ENCODE measurements around the gene PJA2.
"Not testable (repeated sequence)": the region's sequence is repeated elsewhere in the genome, so short reads cannot be mapped to it uniquely, and the experiment has no call there.

The PJA2 gene, protein sequence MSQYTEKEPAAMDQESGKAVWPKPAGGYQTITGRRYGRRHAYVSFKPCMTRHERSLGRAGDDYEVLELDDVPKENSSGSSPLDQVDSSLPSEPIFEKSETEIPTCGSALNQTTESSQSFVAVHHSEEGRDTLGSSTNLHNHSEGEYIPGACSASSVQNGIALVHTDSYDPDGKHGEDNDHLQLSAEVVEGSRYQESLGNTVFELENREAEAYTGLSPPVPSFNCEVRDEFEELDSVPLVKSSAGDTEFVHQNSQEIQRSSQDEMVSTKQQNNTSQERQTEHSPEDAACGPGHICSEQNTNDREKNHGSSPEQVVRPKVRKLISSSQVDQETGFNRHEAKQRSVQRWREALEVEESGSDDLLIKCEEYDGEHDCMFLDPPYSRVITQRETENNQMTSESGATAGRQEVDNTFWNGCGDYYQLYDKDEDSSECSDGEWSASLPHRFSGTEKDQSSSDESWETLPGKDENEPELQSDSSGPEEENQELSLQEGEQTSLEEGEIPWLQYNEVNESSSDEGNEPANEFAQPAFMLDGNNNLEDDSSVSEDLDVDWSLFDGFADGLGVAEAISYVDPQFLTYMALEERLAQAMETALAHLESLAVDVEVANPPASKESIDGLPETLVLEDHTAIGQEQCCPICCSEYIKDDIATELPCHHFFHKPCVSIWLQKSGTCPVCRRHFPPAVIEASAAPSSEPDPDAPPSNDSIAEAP

DNA sequence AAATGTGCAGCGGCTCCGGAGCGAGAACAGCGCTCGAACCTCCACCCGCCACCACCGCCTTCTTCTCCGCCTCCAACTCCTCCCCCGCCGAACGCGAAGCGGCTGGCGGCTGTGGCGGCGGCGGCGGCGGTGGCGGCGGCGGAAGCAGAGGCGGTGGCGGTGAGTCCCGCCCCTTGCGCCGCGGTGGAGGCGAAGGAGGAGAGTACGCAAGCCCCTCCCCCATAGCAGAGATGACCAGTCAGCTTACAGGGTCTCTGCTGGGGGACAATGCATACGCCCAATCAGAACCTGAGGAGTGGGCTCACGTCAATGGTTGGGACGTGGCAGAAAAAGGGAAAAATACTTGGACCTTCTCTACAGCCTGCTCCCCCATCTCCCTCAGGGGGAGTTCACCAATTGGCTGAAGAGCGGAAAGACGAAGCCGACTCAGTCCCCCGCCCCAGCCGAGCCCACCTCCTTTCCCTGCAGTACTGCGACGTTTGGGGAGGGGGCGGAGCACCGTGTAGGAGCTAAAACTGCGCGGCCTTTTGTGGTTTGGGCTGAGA, at the start of gene PJA2:
Gene PJA2, minus strand, starts transcription at position 131 of the 545 bp plus-strand sequence. CDS start 26,541 bp downstream, outside the sequence.
- peak; percentile 90 for DNase-seq (ENCODE audit: low spot score)

GRCh38 chr5:109455598-109456096, 45.9 kb upstream of the PJA2 start:
- no peak for DNase-seq (ENCODE audit: low spot score)

- no peak for DNase-seq (ENCODE audit: low spot score)
These were observed 45.1 kb upstream of the PJA2 start for GRCh38 chr5:109454731-109455505.

DNA sequence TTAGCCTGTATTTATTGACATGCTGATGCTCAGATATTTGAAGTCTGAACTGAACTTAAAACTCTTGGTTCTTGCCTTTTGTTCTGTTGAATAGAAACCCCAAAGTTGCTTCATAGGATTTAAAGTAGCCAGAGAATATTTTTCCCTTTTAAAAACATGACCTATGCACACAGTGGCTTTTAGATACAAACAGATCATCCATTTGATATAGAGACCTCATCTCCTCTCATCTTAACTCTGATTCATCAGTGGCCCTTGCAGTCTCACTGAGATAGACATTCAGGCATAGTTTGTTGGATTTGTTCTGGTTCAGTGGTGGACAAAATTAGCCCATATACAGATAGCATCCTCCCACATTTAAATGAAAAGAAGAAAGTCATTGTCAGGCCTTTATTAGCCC, 43.5 kb upstream of the PJA2 start:
- no peak for DNase-seq (ENCODE audit: low spot score)

DNA sequence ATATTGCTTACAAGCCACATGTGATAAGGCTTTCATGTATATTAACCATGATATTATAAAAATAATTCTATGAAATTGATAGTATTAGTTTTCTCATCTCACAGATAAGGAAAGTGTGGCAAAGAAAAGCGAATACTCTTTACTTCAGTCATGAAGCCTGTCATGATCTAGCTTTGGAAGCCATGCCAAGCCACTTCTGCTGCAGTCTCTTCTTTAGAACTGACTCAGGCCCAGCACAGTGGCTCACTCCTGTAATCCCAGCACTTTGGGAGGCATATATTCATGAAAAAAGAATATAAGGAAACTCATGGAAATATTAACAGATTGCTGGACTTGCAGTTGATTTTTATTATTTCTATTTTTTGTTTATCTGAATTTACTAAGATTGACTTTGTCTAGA, 42.9 kb upstream of the PJA2 start:
- no peak for DNase-seq (ENCODE audit: low spot score)

- no peak for DNase-seq (ENCODE audit: low spot score)
These were observed 41.4 kb upstream of the PJA2 start for GRCh38 chr5:109451146-109451545.

- no peak for DNase-seq (ENCODE audit: low spot score)
These were observed 40.5 kb upstream of the PJA2 start for GRCh38 chr5:109450129-109450877.

GRCh38 chr5:109448838-109449237, 39.1 kb upstream of the PJA2 start:
- DNase-seq (ENCODE audit: low spot score), result no peak

GRCh38 chr5:109439590-109439989, 29.8 kb upstream of the PJA2 start:
- no peak for DNase-seq (ENCODE audit: low spot score)

- DNase-seq (ENCODE audit: low spot score), result no peak
These were observed 16.3 kb upstream of the PJA2 start for GRCh38 chr5:109426075-109426474.

GRCh38 chr5:109425521-109425920, 15.7 kb upstream of the PJA2 start:
- DNase-seq (ENCODE audit: low spot score), result not testable (repeated sequence)

DNA sequence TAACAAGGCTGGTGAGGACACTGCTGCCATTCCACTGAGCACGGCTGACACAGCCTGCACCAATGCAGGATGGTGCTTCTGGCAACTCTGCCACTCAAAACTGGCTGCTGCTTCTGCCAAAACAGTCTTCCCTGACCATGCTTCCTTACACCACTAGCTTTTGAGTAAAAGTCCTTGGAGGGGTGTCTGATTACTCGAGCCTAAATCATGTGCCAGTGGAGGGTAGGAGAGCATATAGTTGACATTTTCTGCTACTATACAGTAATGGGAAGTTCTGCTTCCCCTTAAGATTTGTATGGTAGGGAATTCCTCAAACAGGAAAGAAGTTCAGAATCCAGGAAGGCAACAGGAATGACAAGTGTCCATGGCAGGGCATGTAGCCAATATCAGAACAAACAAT, 12.2 kb upstream of the PJA2 start:
- DNase-seq (ENCODE audit: low spot score), result no peak

DNA sequence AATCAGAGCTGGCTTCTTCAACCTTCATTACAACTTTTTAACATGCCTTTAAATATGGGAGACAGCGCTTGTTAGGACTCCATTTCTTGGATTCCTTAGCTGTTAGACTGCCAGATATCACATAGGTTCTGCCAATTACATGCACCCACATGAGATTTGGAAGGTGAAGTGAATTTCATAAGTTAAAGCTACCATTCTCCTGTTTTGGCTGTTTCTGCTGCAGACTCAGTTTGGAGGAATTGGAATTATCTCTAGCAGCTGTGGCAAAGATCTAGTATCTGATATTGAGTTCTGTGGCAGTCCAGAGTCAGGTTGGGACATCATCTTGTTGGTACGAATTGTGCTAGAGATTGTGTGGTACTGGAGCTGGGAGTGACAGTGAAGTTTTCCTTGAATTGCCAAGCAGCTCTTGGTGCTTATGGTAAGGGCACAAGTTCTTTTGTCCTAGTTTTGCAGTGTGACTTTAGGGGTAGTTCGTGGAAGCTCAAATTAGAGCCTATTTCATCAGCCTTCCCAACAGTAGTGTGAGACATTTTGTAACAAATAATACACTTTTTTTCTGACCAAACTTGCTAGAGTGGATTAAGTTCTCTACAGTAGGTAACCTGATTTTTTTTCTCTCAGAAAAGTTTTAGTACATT, 9.1 kb upstream of the PJA2 start:
- DNase-seq (ENCODE audit: low spot score), result no peak

DNA sequence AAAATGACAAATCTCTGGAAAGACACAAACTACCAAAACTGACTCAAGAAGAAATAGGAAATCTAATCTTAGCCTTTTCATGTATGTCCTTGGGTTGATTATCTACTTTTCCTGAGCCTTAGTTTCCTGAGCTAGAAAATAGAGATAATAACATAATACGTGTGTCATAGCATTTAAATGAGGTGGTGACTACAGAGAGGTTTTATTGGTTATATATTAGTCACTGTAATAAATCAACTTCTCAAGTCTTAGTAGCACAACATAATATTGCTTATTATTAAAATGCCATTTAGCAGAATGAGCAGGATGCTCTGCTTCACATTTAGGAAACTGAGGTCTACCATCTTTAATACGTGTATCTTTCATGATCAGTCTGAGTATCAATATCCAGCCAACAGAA, 7.1 kb upstream of the PJA2 start:
- no peak for DNase-seq (ENCODE audit: low spot score)

DNA sequence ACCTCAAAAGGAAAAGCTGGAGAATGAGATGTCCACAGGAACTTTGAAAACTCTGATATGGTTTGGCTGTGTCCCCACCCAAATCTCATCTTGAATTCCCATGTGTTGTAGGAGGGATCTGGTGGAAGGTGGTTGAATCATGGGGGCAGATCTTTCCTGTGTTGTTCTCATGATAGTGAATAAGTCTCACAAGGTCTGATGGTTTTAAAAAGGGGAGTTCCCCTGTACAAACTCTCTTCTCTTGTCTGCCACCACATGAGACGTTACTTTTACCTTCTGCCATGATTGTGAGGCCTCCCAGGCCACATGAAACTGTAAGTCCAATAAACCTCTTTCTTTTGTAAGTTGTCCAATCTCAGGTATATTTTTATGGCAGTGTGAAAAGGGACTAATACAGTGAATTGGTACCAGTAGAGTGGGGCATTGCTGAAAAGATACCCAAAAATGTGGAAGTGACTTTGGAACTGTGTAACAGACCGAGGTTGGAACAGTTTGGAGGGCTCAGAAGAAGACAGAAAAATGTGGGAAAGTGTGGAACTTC, 4.2 kb upstream of the PJA2 start:
- DNase-seq (ENCODE audit: low spot score), result not testable (repeated sequence)

- no peak for DNase-seq (ENCODE audit: low spot score)
These were observed 3.7 kb upstream of the PJA2 start for GRCh38 chr5:109413458-109413857.

DNA sequence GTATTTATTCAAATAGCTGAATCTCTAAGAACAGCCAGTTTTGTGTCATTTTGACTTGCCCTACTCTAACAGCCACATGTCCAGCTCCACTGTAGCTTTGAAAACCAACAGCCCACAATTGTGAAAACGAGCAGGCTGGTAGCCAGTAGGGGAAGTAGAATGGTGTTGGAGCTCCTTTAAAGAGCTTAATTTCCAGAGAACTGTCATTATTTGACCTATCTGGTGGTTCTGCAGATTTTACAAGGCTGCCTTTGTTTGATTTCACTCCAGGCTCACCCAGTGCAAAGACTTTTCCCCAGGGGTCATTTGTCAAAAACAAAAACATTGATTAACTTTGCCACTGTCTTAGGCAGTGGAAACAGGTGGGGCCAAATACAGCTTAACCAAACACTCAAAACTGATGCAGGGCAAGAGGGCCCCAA, 3.2 kb upstream of the PJA2 start:
- DNase-seq (ENCODE audit: low spot score), result no peak

DNA sequence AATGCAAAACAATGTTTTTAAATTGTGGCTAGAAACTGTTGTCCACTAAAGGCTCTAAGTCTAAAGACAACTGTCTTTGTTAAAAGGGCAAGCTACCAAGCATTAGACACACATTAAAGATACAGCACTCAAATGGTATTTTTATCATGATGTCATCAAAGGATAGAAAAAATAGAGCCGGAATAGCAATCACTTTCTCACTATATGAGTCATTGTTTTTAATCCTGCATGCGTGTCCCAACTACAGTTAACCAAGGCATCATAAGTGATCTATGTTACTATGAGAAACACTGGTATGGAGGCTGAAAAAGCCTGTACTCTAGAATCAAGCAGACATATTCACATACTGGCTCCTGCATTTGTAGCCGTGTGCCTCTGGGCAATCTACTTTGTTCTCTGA, 1.9 kb upstream of the PJA2 start:
- DNase-seq (ENCODE audit: low spot score), result no peak

DNA sequence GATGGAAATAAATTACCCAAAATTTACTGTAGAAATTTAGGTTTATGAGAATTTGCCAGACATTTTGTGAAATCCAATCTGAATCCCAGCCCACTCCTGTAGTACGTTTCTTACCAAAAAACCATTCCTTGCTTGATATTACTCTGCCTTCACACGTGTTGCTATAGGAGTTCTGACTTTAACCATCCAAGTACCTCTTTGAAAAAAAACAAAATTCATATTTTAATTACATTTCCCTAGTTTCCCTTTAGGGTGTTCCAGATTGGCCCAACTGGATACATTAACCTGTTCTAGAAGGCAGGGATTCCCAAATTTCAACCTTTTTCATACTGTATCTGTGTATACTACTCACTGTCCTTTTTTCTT, 1.4 kb upstream of the PJA2 start:
- no peak for DNase-seq (ENCODE audit: low spot score)

DNA sequence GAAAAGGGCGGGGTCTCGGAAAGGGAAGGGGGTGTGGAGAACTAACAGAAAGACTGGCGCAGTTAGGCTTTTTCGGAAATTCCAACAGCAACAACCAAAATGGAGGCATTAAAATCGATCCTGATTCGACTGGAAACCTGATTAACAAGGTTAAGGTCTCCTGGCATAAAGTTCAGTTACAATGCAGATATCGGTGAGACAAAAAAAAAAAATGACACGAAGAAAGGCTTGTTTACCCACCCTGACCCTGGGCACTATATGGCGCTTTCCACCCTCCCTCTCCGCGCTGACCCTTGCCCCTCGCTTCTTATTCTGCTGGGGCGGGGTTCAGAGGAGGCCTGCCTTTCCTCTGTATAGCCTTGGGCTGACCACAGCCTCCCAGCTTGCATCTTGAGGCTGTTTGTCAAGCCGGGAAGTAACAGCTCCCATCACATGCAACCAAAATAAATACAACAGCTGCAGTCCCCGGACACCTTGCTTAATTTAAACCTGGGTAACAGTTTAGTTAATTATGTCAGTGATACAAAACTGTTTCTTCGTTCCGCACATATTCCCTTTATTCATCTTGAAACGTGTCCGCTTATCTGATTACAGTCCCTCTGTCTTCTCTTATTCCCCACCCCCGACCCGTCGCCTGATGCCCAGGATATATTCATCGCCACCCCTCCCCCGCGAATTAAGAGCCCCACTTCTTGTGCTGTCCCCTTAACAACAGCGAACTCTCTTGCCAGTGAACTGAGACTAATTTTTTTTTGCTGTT, 795 bp upstream of the PJA2 start:
- no peak for DNase-seq (ENCODE audit: low spot score)

All from hematopoietic multipotent progenitor cell treated with erythropoietin and hydrocortisone succinate and interleukin-3 and kit ligand, for 17 days (in vitro differentiated cells).